ENCODE data around the gene SMIM30. TPM values are rescaled to one million over a fixed set of nuclear protein-coding genes. Genes with fewer than 3 reads are reported as not detected.

The SMIM30 gene
- total and polyA plus RNA-seq, 10 of the 15 experiments (the other 5 are each of a cell fraction or from before 2014, with no cell fraction given): 42.2 to 258 (median 96.9) TPM

DNA sequence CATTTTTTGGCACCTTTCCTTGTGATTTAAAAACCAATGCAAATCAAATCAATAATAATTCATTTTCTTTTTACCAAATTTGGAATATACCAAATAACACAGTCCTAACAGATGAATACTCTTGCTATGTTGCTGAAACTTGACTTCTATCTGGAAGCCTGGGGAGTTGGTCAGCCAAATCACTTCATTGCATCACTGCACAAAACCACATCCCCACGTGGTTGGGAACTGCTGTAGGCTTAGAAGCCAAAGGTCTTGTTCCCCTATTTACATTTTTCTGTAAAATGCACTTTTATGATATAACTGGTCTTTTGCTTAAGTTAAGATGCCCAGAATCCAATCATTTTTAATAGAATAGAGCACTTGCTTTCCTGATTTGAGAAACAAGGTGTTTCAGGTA is 46.9 kb downstream of the SMIM30 start (continued):
- TF ChIP-seq ZBTB40 (IDR thresholded peaks at IDR 0.05; ENCODE audit: borderline replicate concordance) (no peak), WRNIP1 (IDR thresholded peaks at IDR 0.05; ENCODE audit: borderline replicate concordance, low read depth, low read length) (no peak)

Other genes starting within 250 kb of the SMIM30 start
- not detected in 2 replicates for gene GPR85, start 31.7 kb downstream of the SMIM30 start, total RNA-seq (2014; rRNA removed)
- not detected in 2 replicates for gene GPR85, start 31.7 kb downstream of the SMIM30 start, total RNA-seq (2014; rRNA removed; fragmentation: Illumina TruSeq; extraction: Trizol)
- 0.05 TPM in 1 of 2 replicates, not detected in the other for gene GPR85, start 31.7 kb downstream of the SMIM30 start, total RNA-seq (2021)
- 0.38 and 0.43 TPM in 2 replicates for gene GPR85, start 31.7 kb downstream of the SMIM30 start, polyA plus RNA-seq (2011; rRNA removed)
- not detected in 2 replicates for gene GPR85, start 31.7 kb downstream of the SMIM30 start, polyA plus RNA-seq (2014; fragmentation: Illumina TruSeq; extraction: Trizol)
- gene GPR85, start 31.7 kb downstream of the SMIM30 start, polyA plus RNA-seq (2014; fragmentation: Nextera tagmentation; extraction: Ambion mirVana): not detected
- not detected in 2 replicates for gene GPR85, start 31.7 kb downstream of the SMIM30 start, polyA plus RNA-seq (2014; rRNA removed)
- gene GPR85, start 31.7 kb downstream of the SMIM30 start, polyA plus RNA-seq (2016; fragmentation: Nextera tagmentation; extraction: Ambion mirVana): not detected